ENCODE data around the gene RNU7-1.

RNU7-1 gene

DNA sequence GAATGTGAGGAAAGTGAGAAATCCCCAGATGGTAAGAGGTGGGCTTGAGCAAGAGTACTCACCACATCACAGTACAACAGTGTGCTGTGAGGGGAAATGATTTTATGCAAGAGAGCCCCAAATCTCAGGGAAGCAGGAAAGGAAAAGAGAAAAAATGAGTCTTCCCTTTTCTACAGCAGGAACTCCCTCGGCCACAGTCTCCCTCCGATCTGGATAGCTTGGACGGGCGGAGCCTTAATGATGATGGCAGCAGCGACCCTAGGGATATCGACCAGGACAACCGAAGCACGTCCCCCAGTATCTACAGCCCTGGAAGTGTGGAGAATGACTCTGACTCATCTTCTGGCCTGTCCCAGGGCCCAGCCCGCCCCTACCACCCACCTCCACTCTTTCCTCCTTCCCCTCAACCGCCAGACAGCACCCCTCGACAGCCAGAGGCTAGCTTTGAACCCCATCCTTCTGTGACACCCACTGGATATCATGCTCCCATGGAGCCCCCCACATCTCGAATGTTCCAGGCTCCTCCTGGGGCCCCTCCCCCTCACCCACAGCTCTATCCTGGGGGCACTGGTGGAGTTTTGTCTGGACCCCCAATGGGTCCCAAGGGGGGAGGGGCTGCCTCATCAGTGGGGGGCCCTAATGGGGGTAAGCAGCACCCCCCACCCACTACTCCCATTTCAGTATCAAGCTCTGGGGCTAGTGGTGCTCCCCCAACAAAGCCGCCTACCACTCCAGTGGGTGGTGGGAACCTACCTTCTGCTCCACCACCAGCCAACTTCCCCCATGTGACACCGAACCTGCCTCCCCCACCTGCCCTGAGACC is 8.0 kb upstream of the RNU7-1 start:
- TF ChIP-seq, protein P1, sequence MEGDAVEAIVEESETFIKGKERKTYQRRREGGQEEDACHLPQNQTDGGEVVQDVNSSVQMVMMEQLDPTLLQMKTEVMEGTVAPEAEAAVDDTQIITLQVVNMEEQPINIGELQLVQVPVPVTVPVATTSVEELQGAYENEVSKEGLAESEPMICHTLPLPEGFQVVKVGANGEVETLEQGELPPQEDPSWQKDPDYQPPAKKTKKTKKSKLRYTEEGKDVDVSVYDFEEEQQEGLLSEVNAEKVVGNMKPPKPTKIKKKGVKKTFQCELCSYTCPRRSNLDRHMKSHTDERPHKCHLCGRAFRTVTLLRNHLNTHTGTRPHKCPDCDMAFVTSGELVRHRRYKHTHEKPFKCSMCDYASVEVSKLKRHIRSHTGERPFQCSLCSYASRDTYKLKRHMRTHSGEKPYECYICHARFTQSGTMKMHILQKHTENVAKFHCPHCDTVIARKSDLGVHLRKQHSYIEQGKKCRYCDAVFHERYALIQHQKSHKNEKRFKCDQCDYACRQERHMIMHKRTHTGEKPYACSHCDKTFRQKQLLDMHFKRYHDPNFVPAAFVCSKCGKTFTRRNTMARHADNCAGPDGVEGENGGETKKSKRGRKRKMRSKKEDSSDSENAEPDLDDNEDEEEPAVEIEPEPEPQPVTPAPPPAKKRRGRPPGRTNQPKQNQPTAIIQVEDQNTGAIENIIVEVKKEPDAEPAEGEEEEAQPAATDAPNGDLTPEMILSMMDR (conservative IDR thresholded peaks at IDR 0.05; ENCODE audit: low read depth, low read length): no peak
- no peak for DNase-seq (ENCODE audit: low read depth)
- H3K4me3 ChIP-seq (ENCODE audit: low read length): no peak overlapping the region

DNA sequence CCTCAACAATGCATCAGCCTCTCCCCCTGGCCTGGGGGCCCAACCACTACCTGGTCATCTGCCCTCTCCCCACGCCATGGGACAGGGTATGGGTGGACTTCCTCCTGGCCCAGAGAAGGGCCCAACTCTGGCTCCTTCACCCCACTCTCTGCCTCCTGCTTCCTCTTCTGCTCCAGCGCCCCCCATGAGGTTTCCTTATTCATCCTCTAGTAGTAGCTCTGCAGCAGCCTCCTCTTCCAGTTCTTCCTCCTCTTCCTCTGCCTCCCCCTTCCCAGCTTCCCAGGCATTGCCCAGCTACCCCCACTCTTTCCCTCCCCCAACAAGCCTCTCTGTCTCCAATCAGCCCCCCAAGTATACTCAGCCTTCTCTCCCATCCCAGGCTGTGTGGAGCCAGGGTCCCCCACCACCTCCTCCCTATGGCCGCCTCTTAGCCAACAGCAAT is 7.4 kb upstream of the RNU7-1 start:
- no peak overlapping the region for H3K4me3 ChIP-seq (ENCODE audit: low read length)
- TF ChIP-seq, protein P1 (conservative IDR thresholded peaks at IDR 0.05; ENCODE audit: low read depth, low read length): no peak
- no peak for DNase-seq (ENCODE audit: low read depth)

DNA sequence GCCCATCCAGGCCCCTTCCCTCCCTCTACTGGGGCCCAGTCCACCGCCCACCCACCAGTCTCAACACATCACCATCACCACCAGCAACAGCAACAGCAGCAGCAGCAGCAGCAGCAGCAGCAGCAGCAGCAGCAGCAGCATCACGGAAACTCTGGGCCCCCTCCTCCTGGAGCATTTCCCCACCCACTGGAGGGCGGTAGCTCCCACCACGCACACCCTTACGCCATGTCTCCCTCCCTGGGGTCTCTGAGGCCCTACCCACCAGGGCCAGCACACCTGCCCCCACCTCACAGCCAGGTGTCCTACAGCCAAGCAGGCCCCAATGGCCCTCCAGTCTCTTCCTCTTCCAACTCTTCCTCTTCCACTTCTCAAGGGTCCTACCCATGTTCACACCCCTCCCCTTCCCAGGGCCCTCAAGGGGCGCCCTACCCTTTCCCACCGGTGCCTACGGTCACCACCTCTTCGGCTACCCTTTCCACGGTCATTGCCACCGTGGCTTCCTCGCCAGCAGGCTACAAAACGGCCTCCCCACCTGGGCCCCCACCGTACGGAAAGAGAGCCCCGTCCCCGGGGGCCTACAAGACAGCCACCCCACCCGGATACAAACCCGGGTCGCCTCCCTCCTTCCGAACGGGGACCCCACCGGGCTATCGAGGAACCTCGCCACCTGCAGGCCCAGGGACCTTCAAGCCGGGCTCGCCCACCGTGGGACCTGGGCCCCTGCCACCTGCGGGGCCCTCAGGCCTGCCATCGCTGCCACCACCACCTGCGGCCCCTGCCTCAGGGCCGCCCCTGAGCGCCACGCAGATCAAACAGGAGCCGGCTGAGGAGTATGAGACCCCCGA is 6.8 kb upstream of the RNU7-1 start:
- TF ChIP-seq, protein P1 (conservative IDR thresholded peaks at IDR 0.05; ENCODE audit: low read depth, low read length): no peak
- no peak for DNase-seq (ENCODE audit: low read depth)
- peak overlapping the region; percentile 55 for H3K4me3 ChIP-seq (ENCODE audit: low read length)

DNA sequence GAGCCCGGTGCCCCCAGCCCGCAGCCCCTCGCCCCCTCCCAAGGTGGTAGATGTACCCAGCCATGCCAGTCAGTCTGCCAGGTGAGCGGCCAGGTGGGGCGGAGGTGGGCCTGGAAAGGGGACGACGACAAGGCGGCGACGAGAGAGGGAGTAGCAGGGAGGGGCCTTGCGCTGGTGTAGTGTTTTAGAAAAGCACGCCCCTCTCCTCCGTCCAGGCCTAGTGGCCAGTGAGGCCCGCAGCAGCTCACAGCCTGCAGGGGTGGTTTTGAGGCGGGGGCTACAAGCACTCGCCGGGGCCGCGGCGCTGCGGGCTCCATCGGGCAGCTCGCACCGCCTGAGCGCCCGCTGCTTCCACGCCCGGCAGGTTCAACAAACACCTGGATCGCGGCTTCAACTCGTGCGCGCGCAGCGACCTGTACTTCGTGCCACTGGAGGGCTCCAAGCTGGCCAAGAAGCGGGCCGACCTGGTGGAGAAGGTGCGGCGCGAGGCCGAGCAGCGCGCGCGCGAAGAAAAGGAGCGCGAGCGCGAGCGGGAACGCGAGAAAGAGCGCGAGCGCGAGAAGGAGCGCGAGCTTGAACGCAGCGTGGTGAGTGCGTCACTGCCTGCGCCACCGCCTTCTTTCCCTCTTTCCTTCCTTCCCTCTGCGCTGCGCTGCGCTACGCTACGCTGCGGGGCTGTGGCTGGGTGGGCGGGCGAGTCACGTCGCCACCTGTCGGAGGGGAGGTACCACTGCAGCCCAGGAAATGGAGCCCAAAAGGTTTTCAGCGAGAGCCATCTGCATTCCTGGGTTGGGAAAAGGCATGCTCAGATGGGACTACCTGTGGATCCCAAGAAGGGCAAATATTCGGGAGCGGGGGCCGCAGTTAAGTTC is 5.9 kb upstream of the RNU7-1 start:
- peak; percentile 78 for DNase-seq (ENCODE audit: low read depth)
- TF ChIP-seq, protein P1 (conservative IDR thresholded peaks at IDR 0.05; ENCODE audit: low read depth, low read length): peak; percentile 96
- H3K4me3 ChIP-seq (ENCODE audit: low read length): peak overlapping the region; percentile 55

DNA sequence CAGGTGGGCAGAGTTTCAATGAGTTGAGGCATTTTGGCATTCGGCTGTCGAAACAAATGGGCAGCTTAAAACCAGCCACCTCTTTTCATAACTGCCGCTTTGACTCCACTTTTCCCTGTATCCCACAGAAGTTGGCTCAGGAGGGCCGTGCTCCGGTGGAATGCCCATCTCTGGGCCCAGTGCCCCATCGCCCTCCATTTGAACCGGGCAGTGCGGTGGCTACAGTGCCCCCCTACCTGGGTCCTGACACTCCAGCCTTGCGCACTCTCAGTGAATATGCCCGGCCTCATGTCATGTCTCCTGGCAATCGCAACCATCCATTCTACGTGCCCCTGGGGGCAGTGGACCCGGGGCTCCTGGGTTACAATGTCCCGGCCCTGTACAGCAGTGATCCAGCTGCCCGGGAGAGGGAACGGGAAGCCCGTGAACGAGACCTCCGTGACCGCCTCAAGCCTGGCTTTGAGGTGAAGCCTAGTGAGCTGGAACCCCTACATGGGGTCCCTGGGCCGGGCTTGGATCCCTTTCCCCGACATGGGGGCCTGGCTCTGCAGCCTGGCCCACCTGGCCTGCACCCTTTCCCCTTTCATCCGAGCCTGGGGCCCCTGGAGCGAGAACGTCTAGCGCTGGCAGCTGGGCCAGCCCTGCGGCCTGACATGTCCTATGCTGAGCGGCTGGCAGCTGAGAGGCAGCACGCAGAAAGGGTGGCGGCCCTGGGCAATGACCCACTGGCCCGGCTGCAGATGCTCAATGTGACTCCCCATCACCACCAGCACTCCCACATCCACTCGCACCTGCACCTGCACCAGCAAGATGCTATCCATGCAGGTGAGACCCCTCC is 5.0 kb upstream of the RNU7-1 start:
- peak overlapping the region; percentile 55 for H3K4me3 ChIP-seq (ENCODE audit: low read length)
- DNase-seq (ENCODE audit: low read depth): no peak
- TF ChIP-seq, protein P1 (conservative IDR thresholded peaks at IDR 0.05; ENCODE audit: low read depth, low read length): no peak

DNA sequence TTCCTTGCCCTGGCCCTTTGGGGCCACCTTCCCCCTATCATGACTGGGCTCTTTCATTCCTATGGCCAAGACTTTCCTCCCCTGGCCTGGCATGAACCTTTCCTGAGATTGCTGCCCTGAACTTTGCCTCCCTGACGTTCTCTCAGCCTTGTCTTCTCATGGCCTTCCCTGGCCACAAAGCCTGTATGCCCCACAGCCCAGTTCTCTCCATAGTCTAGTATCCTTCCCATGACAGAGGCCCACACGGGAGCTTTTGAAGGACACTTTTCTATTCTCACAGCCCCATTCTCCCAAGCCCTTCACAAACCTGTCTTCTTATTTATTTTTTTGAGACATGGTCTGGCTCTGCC is 4.5 kb upstream of the RNU7-1 start:
- H3K4me3 ChIP-seq (ENCODE audit: low read length): no peak overlapping the region
- DNase-seq (ENCODE audit: low read depth): no peak
- TF ChIP-seq, protein P1 (conservative IDR thresholded peaks at IDR 0.05; ENCODE audit: low read depth, low read length): no peak
